WTC11 (cell line): ENCODE results near the gene HIPK2.

ENCODE experiments used
- ATF2 ChIP-seq: sonication (generic); formaldehyde crosslinking; IDR thresholded peaks from 2 replicates; pipeline ENCODE4 v1.8.1; 2022; ENCODE audit warnings: low read depth, missing genetic modification reagents, borderline replicate concordance
- CTCF ChIP-seq: fragments of 200-600 bp; IDR thresholded peaks from 2 replicates; pipeline ENCODE4 v1.8.0; 2022; ENCODE audit warnings: antibody characterized with exemption
- ELF4 ChIP-seq: sonication (generic); formaldehyde crosslinking; IDR thresholded peaks from 2 replicates; pipeline ENCODE4 v1.8.1; 2022; ENCODE audit warnings: low read depth, mild to moderate bottlenecking, moderate library complexity, missing genetic modification reagents
- ESRRA ChIP-seq: sonication (generic); formaldehyde crosslinking; IDR thresholded peaks from 2 replicates; pipeline ENCODE4 v1.8.1; 2022; ENCODE audit warnings: mild to moderate bottlenecking, missing genetic modification reagents, borderline replicate concordance
- MXD4 ChIP-seq: fragments of 250-450 bp; sonication (Bioruptor Pico); IDR thresholded peaks from 2 replicates; pipeline ENCODE4 v1.8.0; 2021; ENCODE audit warnings: mild to moderate bottlenecking, moderate library complexity, borderline replicate concordance
- OVOL2 ChIP-seq: fragments of 250-450 bp; sonication (Bioruptor Pico); IDR thresholded peaks from 2 replicates; pipeline ENCODE4 v1.9.0; 2021; ENCODE audit warnings: mild to moderate bottlenecking, borderline replicate concordance
- RORB ChIP-seq: fragments of 250-450 bp; sonication (Bioruptor Pico); IDR thresholded peaks from 2 replicates; pipeline ENCODE4 v1.9.0; 2021; ENCODE audit warnings: mild to moderate bottlenecking
- ZNF121 ChIP-seq: sonication (generic); formaldehyde crosslinking; IDR thresholded peaks from 2 replicates; pipeline ENCODE4 v1.8.0; 2023; ENCODE audit warnings: missing genetic modification reagents
- TF ChIP-seq, protein P1 (sequence below): fragments of 250-450 bp; sonication (Bioruptor Pico); IDR thresholded peaks from 2 replicates; pipeline ENCODE4 v2.1.2; 2022; ENCODE audit warnings: mild to moderate bottlenecking, moderate library complexity
- TF ChIP-seq, protein P2 (sequence below): sonication (generic); formaldehyde crosslinking; IDR thresholded peaks from 2 replicates; pipeline ENCODE4 v1.8.0; 2023; ENCODE audit warnings: missing genetic modification reagents
- TF ChIP-seq, protein P3 (sequence below): sonication (generic); formaldehyde crosslinking; conservative IDR thresholded peaks from 2 replicates; pipeline ENCODE4 v1.8.1; 2022; ENCODE audit warnings: mild to moderate bottlenecking, missing genetic modification reagents

- TF ChIP-seq ESRRA (CRISPR knock-in tag) (no peak), ATF2 (no peak), CTCF (no peak), ZNF121 (CRISPR knock-in tag) (no peak), MXD4 (CRISPR knock-in tag) (no peak), RORB (CRISPR knock-in tag) (no peak), OVOL2 (CRISPR knock-in tag) (no peak), ELF4 (CRISPR knock-in tag) (no peak)
- TF ChIP-seq, protein P1, sequence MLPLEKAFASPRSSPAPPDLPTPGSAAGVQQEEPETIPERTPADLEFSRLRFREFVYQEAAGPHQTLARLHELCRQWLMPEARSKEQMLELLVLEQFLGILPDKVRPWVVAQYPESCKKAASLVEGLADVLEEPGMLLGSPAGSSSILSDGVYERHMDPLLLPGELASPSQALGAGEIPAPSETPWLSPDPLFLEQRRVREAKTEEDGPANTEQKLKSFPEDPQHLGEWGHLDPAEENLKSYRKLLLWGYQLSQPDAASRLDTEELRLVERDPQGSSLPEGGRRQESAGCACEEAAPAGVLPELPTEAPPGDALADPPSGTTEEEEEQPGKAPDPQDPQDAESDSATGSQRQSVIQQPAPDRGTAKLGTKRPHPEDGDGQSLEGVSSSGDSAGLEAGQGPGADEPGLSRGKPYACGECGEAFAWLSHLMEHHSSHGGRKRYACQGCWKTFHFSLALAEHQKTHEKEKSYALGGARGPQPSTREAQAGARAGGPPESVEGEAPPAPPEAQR (CRISPR knock-in tag) = no peak
- TF ChIP-seq, protein P2, sequence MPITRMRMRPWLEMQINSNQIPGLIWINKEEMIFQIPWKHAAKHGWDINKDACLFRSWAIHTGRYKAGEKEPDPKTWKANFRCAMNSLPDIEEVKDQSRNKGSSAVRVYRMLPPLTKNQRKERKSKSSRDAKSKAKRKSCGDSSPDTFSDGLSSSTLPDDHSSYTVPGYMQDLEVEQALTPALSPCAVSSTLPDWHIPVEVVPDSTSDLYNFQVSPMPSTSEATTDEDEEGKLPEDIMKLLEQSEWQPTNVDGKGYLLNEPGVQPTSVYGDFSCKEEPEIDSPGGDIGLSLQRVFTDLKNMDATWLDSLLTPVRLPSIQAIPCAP (CRISPR knock-in tag) = no peak
- TF ChIP-seq, protein P3, sequence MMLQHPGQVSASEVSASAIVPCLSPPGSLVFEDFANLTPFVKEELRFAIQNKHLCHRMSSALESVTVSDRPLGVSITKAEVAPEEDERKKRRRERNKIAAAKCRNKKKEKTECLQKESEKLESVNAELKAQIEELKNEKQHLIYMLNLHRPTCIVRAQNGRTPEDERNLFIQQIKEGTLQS (CRISPR knock-in tag) = no peak
These were observed 103.1 kb downstream of the HIPK2 start for GRCh38 chr7:139674752-139675126.
